Measurements from ENCODE around the gene CXCL16. TPM values are rescaled to one million over a fixed set of nuclear protein-coding genes. Genes with fewer than 3 reads are reported as not detected.

Gene CXCL16
- total RNA-seq, 1 donor from 2014 or later, result 3.6 TPM

DNA sequence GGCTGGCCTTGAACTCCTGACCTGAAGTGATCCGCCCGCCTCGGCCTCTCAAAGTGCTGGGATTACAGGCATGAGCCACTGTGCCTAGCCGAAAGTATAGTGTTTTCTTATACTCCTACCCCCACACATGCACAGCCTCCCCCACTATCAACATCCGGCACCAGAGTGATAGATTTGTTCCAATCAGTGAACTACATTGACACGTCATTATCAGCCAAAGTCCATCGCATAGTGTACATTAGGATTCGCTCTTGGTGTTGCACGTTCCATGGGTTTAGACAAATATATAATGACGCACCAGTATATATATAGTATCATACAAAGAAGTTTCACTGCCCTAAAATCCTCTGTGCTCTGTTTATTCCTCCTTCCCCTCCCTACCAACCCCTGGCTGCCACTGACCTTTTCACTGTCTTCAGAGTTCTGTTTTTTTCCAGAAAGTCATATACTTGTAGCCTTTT, 20.1 kb upstream of the CXCL16 start:
- no peak for DNase-seq (ENCODE audit: low spot score)
- intact Hi-C loops (cut with DNase I), result no loop called here

DNA sequence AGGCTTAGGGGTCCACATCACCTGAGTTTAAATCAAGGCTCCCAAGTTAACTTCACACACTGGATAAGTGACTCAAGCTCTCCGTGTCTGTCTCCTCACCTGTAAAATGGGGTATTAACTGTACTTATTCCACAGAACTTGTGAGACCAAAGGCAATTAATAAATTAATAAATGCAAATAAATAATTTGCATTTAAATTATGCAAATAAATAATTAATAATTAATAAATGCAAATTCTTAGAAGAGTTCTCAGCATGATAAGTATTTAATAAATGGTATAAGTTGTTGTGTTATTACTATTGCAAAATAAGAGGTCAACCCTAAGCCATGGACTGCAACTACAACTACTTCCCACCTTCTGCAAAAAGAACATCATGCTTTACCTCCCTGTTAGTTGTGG, 13.7 kb upstream of the CXCL16 start:
- no peak for DNase-seq (ENCODE audit: low spot score)
- intact Hi-C loops (cut with DNase I), result no loop called here

- intact Hi-C loops (cut with DNase I), result no loop called here
- DNase-seq (ENCODE audit: low spot score), result no peak
Observed at GRCh38 chr17:4751932-4752331, 12.2 kb upstream of the CXCL16 start.

- DNase-seq (ENCODE audit: low spot score), result no peak
- intact Hi-C loops (cut with DNase I), result no loop called here
Observed at GRCh38 chr17:4750606-4751005, 10.9 kb upstream of the CXCL16 start.

DNA sequence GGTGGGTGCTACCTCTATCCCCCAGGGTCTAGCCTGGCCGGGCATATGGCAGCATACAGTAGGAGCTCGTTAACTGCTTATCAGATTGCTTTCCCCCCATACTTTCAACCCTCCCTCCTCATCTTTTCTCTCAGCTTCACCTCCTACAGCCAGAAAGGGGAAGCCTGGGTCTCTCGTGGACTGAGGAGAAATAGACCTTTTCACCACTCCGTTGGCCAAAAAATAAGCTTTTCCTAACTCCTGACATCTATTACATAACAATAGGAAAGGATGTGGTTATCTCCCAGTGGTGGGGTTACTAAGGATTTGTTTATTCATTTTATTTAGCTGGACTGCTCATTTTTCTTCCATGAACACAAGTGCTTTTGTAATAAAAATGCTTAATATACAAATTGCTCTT, 9.0 kb upstream of the CXCL16 start:
- DNase-seq (ENCODE audit: low spot score), result no peak
- intact Hi-C loops (cut with DNase I), result no loop called here

GRCh38 chr17:4747847-4748246, 8.1 kb upstream of the CXCL16 start:
- intact Hi-C loops (cut with DNase I), result no loop called here
- DNase-seq (ENCODE audit: low spot score), result no peak

DNA sequence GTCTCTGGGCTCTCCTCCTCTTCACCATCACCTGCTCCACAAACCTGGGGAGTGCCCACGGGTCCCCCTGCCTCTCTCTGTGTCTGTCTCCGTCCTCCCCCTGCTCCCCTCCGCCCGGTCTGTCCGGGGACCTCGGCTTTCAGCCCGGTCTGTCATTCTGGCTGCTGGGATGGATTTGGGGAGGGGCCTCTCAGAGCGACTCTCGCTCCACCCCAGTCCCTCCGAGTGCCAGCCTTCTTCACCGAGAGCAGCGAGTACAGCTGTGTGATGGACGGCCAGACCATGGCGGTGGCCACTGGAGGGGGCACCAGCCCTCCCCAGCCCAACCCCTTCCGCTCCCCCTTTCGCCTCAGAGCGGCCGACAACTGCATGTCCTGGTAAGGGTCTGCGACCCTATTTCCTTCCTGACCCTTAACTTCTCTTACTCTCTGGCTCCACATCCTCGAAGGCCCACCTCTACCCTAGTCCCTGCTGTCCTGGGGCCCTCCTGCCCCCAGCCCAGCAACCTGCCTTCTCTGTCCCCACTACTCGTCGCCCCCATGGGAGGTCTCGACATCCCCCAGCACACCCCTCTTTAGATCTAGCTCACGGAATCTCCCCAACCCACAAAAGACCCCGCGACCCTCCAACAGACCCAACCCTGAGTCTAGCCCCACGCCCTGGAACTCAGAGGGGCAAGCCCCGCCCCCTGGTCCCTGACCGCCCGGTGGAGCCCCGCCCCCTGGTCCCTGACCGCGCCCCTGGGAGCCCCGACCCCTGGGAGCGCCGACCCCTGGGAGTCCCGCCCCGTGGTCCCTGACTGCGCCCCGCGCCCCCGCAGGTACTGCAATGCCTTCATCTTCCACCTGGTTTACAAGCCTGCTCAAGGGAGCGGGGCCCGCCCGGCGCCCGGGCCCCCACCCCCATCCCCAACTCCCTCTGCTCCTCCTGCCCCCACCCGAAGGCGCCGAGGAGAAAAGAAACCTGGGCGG, 5.6 kb upstream of the CXCL16 start:
- intact Hi-C loops (cut with DNase I), result no loop called here
- no peak for DNase-seq (ENCODE audit: low spot score)

DNA sequence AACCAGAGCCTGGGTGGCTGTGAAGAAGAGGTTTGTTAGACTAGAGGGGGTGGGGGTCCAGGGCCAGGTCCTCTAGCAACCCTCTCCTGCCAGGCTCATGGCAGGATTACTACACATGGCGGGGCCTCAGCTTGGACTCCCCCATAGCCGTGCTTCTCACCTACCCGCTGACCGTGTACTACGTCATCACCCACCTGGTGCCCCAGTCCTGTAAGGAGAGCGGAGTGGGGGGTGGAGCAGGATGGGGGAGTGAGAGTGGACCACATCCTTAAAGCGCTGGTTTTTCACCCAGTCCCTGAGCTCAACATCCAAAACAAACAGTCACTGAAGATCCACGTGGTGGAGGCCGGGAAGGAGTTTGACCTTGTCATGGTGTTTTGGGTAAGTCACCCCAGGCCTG, 4.2 kb upstream of the CXCL16 start:
- intact Hi-C loops (cut with DNase I), result no loop called here
- DNase-seq (ENCODE audit: low spot score), result no peak

DNA sequence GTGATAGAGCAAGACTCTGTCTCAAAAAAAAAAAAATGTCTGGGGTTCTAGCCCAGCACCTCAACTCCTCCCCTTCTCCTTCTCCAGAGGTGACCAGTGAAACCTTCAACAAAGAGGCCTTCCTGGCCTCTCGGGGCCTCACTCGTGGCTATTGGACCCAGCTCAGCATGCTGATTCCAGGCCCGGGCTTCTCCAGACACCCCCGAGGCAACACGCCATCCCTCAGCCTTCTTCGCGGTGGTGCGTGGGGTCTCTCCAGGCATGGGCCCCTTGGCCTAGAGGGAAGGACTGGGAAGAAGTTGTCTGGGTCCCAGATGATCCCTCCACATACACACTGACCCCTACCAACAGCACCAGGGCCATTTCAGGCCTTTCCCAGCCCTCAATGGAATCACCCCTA, 3.5 kb upstream of the CXCL16 start:
- intact Hi-C loops (cut with DNase I), result no loop called here
- DNase-seq (ENCODE audit: low spot score), result no peak

DNA sequence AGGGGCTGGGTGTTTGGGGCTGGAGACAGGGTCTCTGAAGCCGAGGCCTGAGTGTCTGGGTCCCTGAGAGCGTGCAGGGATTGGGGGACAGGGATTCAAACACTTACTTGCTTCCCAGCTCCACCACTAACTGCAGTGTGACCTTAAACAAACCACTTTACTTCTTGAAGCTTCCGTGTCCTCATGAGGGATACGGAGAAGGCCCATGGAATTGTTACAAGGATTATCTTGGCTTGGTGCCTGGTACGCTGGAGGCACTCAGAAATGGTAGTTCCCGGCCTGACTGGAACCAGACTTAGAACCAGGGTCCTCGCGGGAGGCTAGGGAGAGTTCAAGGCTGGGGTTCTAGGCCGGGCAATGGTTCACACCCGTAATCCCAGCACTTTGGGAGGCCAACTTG, 2.9 kb upstream of the CXCL16 start:
- DNase-seq (ENCODE audit: low spot score), result no peak
- intact Hi-C loops (cut with DNase I), result no loop called here

GRCh38 chr17:4742133-4742532, 2.4 kb upstream of the CXCL16 start:
- no peak for DNase-seq (ENCODE audit: low spot score)
- intact Hi-C loops (cut with DNase I), result no loop called here

GRCh38 chr17:4741544-4741943, 1.8 kb upstream of the CXCL16 start:
- no peak for DNase-seq (ENCODE audit: low spot score)
- intact Hi-C loops (cut with DNase I), result no loop called here

GRCh38 chr17:4740584-4740983, 856 bp upstream of the CXCL16 start:
- no peak for DNase-seq (ENCODE audit: low spot score)
- intact Hi-C loops (cut with DNase I), result no loop called here

DNA sequence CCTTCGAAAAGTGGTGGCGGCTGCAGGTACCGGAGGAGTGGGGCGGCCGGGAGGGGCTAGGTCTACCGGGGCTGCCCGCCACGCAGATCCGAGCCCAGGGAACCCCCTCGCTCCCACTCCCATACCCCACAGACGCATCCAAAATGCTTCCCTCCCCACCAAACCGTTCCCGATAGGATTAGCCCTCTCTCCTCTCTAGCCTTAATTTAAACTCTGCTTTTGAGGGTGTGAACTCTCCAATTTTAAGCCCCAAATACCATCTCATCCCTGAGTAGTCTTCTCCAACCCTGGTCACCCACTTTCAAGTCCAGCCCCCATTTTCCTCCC, 260 bp upstream of the CXCL16 start:
- intact Hi-C loops (cut with DNase I), result no loop called here
- no peak for DNase-seq (ENCODE audit: low spot score)

DNA sequence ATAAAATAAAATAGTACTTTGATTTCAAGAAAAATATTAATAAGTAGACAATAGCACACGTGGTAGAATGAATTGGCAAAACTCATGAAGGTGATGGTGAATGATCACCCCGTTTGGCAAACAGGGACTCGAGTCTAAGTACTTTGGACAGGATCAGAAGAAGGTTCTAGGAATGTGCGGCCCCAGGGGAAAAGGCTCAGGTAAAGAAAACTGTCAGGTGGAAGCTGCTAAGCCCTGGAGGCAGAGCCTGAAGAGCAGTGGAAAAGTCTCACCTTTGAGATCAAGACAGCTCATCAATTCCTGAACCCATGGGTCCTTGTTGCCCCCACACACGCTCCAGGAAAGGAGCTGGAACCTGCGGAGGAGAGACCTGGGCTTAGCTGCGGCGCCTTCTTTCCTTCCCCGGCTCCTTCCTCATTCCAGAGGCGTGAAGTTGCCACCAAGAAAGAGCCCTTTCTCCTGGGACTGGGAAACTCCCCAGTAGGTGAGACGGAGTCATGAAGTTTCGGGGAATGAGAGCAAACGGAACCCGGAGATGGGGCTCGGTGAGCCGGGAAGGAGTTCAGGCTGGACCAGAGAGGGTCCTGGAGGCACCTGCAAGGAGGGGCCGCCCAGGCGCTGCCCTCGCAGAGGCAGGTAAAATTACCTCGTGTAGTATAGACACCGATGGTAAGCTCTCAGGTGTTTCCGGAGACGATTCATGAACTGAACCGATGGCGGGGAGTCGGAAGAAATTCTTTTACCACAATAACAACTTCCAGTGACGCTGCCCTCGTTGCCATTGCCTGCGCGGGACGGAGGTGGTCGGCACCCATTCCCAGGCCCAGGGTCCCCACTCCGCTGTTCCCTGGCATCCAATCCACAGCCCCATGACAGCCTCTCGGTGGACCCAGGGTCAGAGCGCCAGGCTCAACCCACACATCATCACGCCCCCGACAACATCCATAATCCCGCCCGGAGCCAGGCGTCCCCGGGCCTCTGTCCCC, 1.3 kb downstream of the CXCL16 start:
- intact Hi-C loops (cut with DNase I), result no loop called here
- DNase-seq (ENCODE audit: low spot score), result no peak

DNA sequence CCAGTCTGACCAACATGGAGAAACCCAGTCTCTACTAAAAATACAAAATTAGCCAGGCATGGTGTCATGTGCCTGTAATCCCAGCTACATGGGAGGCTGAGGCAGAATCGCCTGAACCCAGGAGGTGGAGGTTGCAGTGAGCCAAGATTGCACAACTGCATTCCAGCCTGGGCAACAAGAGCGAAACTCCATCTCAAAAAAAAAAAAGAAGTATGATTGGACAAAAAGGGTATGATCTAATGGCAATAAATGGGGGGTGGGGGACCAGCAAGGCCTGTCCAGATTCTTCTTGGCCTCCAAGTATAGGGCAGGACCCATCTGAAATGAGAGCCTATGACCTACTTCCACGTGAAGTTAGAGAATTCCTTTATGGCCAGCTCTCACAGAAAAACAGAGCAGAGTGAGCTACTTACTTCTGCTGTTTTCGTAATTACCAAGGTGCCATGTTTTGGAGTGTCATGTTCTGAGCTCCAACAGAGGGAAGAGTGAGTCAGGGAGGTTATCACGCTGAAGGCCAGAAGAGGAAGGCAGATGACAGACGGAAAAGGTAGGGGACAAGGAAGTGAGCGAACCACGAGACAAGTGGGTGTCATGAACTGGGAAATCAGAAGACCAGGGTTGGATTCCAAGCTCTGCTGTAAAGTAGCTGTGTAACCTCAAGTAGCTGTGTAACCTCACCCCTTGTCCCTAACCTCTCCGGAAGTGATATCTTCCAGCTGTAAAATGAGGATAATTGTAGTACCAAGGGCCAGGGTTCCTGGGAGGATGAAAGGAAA, 3.7 kb downstream of the CXCL16 start:
- intact Hi-C loops (cut with DNase I), result no loop called here

DNA sequence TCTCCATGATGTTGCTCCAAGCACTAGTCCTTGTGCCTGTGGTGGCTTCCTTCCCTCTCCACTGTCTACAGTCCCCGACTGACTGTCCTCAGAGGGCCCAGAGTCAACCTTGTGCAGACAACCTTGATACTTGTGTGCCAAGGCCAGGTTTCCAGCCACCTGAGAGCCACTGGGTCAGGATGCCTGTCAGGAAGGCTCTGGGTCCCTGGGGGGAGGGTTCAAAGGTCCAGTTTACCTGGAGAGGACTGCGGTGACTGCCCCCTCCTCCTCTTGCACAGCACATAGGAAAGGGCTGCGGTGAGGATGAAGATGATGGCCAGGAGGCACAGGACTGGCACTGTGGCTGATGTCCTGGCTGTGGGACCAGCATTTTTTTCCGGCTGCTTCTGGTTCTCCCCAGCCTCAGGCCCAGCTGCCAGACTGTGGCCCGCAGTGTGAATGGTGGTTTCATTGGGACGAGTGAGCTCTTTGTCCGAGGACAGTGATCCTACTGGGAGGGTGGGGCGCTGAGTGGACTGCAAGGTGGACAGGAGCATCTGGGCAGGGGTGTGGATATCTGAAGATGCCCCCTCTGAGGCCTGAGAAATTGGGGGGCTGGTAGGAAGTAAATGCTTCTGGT, 4.8 kb downstream of the CXCL16 start:
- intact Hi-C loops (cut with DNase I), result loop anchor here (5.0 kb wide), 2 partner anchors 52 to 152 kb away; partner anchors contain the start of genes GLTPD2 and VMO1

More for the DNA sequence above, 3.7 kb downstream of the CXCL16 start:
- no peak for DNase-seq (ENCODE audit: low spot score)

GRCh38 chr17:4733073-4733531, 6.6 kb downstream of the CXCL16 start:
- intact Hi-C loops (cut with DNase I), result loop anchor here (5.0 kb wide), 2 partner anchors 54 to 154 kb away; partner anchors contain the start of genes GLTPD2 and VMO1
- DNase-seq (ENCODE audit: low spot score), result no peak

More for the DNA sequence above, 4.8 kb downstream of the CXCL16 start:
- no peak for DNase-seq (ENCODE audit: low spot score)

- intact Hi-C loops (cut with DNase I), result no loop called here
- no peak for DNase-seq (ENCODE audit: low spot score)
Observed at GRCh38 chr17:4728124-4728523, 11.6 kb downstream of the CXCL16 start.

Data from cardiac septum (tissue), 1 donor.